DMS114 treated with DMSO at 0.1 percent for 48 hours (cell line): Measurements from ENCODE around the gene FAM200B.

ENCODE experiments used
- DNase-seq: peaks from one replicate; lab custom pipeline; 2025; ENCODE audit not compliant: unreplicated experiment; lab: John Stamatoyannopoulos, UW

Gene FAM200B

GRCh38 chr4:15681372-15682241, at the start of gene FAM200B:
FAM200B (plus strand) TSS chr4:15681827; CDS start chr4:15686978, 5,151 bp downstream.
- DNase-seq: peak; percentile 96

DNA sequence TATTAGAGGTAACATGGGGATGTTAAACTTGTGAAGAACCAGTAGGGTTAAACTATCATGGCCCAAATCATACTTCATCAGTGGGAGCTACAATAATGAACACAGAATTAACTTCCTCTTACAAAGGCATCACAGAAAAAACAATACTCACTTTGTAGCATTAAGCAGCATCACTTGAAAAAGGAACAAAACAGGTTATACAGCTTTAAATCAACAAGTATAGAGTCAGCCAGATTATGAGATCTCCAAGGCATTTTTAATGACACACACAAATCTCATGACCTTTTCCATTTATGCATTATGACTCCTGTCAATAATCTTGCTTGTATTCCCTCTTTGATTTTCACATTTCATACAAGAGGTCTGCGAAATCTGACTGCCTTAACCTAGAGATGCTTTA, 44.8 kb upstream of the FAM200B start:
- no peak for DNase-seq

DNA sequence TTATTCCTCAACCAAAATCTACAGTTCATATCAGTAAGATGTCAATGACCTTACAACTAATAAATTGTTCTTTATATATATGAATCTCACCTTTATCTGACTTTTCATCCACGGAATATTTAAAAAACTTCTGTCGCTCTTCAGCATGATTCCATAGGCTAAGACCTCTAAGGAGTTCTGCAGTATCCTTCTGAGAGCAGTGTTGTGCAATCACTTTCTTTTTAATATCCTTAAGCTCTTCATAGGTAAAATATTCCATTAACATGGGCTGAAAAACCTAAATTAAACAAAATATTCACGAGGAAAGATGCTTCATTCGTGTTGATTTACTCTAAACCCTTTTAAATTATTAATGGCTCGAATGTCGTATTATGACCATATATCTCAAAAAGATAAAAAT, 43.2 kb upstream of the FAM200B start:
- DNase-seq: no peak

GRCh38 chr4:15648600-15648999, 33.0 kb upstream of the FAM200B start:
- DNase-seq: no peak

- DNase-seq: peak; percentile 22
These were observed 31.6 kb upstream of the FAM200B start for GRCh38 chr4:15649914-15650545.

GRCh38 chr4:15651676-15652075, 30.0 kb upstream of the FAM200B start:
- no peak for DNase-seq

GRCh38 chr4:15652191-15652590, 29.4 kb upstream of the FAM200B start:
- no peak for DNase-seq

DNA sequence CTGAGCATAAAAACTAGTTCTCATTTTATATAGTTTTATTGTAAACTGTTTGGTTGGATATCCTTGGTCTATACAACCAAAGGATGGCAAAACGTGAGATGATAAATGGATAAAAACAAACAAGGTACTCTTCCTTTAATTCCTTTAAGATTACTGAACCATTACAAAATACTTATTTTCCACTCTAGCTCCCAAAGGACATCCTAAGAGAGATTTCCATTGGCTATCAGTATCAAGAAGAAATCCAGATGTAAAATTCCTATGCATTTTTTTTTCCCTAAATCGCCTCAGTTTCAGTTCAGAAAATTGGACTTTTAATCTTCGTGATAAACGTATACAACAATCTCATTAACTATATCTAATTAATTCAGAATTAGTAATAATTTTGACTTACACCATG, 28.8 kb upstream of the FAM200B start:
- no peak for DNase-seq

- no peak for DNase-seq
These were observed 28.2 kb upstream of the FAM200B start for GRCh38 chr4:15653420-15653819.

- peak; percentile 59 for DNase-seq
These were observed 27.6 kb upstream of the FAM200B start for GRCh38 chr4:15653864-15654592.

DNA sequence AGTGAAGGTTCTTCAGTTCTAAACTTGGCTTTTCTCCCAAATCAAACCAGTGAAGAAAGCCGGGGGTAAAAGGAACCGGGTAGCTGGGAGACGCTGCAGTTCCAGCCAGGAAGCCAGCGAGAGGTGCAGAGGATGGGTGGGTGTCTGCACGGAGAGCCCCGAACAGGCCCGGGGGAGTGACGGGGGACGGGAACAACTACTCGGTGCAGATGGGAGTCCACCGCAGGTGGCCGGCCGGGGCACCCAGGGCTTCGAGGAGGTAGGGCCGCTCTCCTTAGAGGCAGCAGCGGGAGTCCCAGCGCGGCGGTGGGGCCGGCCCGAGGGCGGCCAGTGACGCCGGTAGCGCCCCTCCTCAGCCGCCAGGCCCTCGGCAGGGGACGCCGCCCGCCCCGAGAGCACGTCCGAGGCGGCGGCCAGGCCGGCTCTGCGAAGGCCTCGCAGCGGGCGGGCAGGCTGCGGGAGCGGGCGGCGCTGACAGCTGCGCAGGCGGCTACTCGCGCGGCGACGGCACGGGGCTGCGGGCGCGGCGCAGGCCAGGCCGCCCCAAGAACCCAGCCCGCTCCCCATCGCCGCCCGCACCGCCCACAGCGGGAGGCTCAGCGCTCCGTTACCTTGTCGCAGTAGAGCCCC, 26.9 kb upstream of the FAM200B start:
- no peak for DNase-seq

DNA sequence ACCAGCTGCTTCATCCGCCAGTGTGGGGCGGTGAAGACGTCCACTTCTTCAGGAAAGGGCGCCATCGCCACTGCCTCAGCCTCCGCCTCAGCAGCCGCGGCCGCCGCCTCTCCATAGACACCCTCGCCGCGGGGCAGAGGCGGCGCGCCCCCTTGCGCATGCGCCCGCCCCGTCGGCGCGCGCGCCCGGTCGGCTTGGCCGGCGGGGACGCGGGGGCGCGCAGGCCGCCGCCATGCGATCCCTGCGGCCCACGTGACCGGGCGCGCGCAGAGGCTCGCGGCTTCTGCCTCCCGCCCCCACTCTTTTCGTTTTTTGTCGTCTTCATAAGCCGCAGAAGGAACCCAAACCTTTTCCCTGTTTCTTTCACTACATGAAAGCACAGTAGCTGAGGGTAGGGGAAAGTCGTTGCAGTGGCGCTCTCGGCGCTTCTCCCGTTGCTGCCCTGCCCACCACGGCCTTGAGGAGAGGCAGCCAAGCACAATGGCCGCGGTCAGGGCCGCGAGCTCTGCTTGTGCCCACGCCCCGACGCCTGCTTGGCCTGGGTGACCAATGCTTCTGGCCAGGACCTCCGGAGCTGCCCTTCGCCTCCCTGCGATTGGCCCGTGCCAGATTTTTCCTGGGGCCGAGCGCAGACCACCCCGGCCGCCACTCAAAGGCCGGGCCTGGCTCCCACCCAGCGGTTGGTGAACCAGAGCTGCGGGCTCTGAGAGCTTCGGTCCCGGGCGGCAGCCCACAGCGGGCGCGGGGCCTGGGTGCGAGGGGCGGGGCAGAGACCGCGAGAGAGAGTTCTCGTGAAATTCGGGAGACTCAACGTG, 26.2 kb upstream of the FAM200B start, which contains the start of gene FBXL5:
TSS of gene FBXL5 (minus strand) at position 135 of the 815 bp plus-strand sequence. CDS start at position 65, 70 bp downstream.
- peak; percentile 62 for DNase-seq

DNA sequence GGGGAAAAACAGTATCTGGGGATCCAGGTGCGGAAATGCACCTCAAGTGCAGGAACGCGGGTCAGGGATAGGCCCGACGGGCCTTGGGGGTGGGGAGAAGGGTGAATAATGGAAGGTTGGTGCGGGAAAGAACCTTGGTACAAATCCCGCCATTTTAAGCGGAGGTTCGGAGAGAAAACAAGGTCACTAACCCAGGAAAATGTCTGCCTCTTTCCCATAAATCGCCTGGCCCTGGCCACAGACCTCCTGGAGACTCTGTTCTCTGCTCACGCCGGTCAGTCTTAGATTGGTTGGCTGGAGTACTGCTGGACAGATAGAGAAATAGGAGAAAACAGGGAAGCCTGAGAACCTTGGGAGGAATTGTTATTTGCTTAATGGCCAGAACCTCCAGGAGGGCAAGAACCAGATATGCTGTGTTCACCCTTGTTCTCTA, 25.6 kb upstream of the FAM200B start:
- peak; percentile 22 for DNase-seq

DNA sequence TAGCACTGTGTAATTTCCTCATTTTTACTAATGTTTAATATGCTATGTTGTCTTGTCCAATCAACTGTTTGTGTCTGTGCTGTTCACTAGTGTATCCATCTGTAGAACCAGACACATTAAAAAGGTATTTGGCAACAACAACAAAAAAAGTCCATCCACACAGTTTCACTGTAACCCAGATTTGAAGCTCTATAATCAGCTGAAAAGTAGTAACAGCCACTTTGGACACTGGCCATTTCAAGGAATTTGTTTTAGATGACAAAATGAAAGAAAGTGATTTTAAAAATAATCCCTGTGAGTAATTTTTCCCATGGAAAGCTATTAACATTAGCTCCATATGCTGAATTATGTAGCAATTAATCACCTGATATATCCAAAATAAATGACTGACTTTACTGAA, 24.3 kb upstream of the FAM200B start:
- no peak for DNase-seq

DNA sequence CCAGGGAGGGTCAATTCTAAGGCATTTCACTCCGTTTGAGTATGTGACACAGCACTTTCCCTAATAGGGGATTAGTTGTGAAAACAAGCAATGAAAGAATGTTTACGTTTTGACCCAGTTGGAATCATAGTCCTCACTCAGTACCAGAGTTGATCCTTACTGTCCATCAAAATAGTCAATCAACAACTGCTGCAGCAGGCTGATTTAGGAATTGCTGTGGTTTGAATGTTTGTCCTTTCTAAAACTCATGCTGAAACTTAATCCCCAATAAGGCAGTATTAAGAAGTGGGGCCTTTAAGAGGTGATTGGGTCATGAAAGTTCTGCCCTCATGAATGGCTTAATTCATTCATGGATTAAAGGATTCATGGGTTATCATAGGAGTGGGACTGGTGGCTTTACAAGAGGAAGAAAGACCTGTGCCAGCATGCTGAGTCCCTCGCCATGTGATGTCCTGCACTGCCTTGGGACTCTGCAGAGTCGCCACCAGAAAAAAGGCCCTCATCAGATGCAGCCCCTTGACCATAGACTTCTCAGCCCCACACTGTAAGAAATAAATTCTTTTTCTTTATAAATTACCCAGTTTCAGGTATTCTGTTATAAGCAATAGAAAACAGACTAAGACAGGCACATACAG, 23.4 kb upstream of the FAM200B start:
- no peak for DNase-seq

DNA sequence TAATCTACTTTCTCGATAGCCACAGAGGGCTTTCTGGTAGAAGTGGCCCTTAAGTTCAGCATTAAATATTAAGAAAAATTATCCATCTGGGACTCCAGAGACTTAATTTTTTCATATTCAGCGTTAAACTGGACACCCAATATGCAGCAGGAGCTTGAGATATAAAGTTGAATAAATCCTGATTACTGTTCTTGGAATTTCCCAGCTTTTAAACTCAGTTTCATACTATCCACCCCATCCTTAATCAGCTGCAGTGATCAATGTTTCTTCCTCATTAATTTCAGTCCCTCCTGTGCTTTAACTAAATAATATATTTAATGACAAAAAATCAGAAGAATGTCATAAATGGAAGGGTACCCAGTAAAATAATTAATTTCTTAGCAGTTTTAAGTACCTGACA, 22.8 kb upstream of the FAM200B start:
- DNase-seq: no peak

DNA sequence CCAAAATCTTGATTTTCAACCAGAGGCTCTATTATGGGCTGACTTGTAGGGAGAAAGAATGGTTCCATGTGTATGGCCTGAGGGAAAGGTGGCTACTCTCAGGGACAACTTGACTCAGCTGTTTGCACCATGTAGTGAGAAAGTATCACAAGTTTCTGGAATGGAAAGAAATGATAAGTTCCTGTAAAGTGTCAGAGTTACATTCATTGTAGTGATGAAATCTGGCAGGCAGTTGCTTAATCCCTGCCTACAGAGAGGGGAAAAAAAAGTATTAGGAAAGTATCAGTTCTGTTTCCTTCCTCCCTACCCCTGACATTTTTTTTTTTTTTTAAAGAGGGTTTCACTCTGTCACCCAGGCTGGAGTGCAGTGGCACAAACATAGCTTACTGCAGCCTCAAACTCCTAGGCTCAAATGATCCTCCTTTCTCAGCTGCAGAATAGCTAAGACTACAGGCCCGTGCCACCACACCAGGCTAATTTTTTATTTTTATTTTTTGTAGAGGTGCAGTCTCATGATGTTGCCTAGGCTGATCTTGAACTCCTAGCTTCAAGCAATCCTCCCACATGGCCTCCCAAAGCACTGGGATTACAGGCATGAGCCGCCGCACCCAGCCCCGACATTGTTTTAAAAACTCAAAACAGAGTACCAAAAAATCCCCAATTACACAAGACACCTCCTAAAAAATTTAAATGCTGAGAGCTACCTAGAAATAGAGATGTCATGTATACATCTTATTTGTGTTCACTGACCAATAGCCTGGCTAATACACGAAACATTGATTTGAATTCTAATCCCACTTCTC, 21.7 kb upstream of the FAM200B start:
- no peak for DNase-seq

- DNase-seq: no peak
These were observed 15.8 kb upstream of the FAM200B start for GRCh38 chr4:15665753-15666365.

DNA sequence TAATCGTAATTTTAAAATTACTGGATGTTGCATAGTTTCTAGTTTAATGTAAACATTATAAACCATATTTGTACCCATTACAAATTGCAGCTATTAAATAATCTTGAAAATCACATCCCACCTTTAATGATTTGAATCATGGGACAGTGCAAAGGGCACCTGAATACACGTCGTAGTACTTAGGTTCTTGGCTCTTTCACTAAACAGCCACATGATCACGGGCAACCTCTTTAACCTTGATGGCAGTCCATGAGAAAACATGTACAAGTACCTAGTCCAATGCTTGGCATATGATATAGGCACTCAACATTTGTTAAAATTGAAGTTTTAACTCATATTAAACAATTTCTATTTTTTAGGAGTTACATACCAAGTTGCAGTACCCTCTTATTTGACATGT, 14.6 kb upstream of the FAM200B start:
- DNase-seq: no peak
